Measurements from ENCODE around the gene CLCN6.

Gene CLCN6

DNA sequence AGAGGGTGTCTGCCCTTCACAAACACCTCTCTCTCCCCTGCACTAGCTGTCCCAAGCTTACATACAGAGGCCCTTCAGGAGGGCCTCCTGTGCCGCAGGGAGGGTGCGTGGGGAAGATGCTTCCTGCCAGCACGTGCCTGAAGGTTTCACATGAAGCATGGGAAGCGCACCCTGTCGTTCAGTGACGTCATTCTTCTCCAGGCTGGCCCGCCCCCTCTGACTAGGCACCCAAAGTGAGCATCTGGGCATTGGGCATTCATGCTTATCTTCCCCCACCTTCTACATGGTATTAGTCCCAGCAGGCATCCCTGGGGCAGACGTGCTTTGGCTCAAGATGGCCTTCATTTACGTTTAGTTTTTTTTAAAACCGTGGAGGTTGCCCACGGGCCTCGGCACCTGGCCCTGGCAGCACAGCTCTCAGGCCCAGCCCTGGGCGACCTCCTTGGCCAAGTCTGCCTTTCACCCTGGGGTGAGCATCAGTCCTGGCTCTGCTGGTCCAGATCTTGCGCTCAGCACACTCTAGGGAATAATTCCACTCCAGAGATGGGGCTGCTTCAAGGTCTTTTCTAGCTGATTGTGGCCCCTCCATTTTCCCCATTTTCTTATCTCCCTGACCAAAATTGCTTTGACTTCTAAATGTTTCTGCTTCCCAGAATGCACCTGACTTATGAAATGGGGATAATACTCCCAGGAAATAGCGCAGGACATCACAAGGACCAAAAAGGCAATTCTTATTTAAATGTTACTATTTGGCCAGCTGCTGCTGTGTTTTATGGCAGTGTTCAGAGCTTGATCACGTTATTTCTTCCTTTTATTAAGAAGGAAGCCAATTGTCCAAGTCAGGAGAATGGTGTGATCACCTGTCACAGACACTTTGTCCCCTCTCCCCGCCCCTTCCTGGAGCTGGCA, 35.5 kb downstream of the CLCN6 start:
- H3K9me3 ChIP-seq = no peaks in the 10 kb centered on the region
- peaks cover 31% of the 10 kb centered on the region for H3K4me1 ChIP-seq
- no peaks in the 10 kb centered on the region for H3K27me3 ChIP-seq
- peak; percentile 40 for DNase-seq
- TF ChIP-seq, protein P1, sequence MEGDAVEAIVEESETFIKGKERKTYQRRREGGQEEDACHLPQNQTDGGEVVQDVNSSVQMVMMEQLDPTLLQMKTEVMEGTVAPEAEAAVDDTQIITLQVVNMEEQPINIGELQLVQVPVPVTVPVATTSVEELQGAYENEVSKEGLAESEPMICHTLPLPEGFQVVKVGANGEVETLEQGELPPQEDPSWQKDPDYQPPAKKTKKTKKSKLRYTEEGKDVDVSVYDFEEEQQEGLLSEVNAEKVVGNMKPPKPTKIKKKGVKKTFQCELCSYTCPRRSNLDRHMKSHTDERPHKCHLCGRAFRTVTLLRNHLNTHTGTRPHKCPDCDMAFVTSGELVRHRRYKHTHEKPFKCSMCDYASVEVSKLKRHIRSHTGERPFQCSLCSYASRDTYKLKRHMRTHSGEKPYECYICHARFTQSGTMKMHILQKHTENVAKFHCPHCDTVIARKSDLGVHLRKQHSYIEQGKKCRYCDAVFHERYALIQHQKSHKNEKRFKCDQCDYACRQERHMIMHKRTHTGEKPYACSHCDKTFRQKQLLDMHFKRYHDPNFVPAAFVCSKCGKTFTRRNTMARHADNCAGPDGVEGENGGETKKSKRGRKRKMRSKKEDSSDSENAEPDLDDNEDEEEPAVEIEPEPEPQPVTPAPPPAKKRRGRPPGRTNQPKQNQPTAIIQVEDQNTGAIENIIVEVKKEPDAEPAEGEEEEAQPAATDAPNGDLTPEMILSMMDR (IDR thresholded peaks at IDR 0.05; ENCODE audit: low read depth, low read length) = no peak
- H3K4me3 ChIP-seq (ENCODE audit: low read depth, low read length) = no peak overlapping the region
- H3K36me3 ChIP-seq = peaks cover 17% of the 10 kb centered on the region

DNA sequence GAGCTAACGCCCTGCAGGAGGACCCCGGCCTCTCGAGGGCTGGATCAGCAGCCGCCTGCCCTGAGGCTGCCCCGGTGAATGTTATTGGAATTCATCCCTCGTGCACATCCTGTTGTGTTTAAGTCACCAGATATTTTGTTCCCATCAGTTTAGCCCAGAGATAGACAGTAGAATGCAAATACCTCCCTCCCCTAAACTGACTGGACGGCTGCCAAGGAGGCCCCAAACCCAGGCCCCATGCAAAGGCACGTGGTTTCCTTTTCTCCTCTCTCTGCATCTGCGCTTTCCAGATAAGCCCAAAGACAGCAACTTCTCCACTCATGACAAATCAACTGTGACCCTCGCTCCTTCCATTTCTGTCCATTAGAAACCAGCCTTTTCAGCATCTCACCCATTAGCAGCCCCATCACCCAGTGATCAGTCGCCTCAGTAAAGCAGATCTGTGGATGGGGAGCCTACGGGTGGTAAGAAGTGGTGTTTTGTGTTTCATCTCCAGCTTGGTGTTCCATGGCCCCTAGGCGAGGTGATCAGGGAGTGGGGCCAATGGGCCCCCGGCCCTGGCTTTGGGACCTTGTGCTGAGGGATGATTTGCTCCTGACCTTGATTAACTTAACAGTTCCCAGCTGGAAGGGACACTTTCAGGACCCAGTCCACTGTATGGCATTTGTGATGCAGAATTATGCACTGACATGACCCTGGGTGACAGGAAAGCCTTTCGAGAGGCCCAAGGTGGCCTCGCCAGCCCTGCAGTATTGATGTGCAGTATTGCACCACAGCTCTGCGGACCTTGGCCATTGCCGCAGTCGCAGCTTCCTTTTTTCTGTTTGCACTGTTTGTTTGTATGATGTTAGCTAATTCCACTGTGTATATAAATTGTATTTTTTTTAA, 36.4 kb downstream of the CLCN6 start:
- TF ChIP-seq, protein P1 (IDR thresholded peaks at IDR 0.05; ENCODE audit: low read depth, low read length) = no peak
- H3K36me3 ChIP-seq = peaks cover 17% of the 10 kb centered on the region
- no peak overlapping the region for H3K4me3 ChIP-seq (ENCODE audit: low read depth, low read length)
- no peaks in the 10 kb centered on the region for H3K9me3 ChIP-seq
- peak; percentile 82 for DNase-seq
- H3K27me3 ChIP-seq = no peaks in the 10 kb centered on the region
- H3K4me1 ChIP-seq = peaks cover 35% of the 10 kb centered on the region

DNA sequence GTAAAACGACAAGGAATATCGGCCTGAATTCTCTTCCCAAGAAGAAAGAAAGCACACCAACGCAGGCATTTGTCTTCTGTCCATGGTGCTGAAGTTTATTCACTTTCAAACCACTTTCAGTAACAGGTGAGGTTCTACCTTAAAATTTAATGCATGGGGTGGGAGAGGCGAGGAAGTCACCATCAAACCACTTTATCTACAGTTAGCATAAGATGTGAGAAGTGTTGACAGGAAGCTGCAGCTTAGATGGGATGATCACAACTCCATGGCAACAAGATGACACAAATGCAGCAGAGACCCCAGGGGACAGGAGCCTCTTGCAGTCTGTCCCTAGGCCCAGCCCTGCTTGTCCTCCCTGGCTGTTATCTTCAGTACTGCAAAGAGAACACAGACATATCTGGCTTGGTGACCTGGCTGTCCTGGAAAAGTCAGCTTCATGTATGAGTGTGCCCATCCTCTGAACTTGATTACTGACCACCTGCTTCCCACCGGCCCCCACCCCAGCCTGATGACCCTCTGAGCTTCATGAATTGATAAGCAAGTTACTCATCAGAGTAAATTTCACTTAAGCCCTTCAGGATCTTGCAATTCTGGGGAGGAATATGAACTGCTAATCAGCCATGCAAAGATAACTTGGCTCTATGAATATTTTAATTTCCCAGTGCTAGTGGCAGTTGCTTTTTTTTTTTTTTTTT, 39.8 kb downstream of the CLCN6 start:
- no peaks in the 10 kb centered on the region for H3K27me3 ChIP-seq
- H3K4me1 ChIP-seq = peaks cover 46% of the 10 kb centered on the region
- TF ChIP-seq, protein P1 (IDR thresholded peaks at IDR 0.05; ENCODE audit: low read depth, low read length) = peak; percentile 34
- no peaks in the 10 kb centered on the region for H3K9me3 ChIP-seq
- no peak overlapping the region for H3K4me3 ChIP-seq (ENCODE audit: low read depth, low read length)
- DNase-seq = peak; percentile 72
- H3K36me3 ChIP-seq = peaks cover 5% of the 10 kb centered on the region

DNA sequence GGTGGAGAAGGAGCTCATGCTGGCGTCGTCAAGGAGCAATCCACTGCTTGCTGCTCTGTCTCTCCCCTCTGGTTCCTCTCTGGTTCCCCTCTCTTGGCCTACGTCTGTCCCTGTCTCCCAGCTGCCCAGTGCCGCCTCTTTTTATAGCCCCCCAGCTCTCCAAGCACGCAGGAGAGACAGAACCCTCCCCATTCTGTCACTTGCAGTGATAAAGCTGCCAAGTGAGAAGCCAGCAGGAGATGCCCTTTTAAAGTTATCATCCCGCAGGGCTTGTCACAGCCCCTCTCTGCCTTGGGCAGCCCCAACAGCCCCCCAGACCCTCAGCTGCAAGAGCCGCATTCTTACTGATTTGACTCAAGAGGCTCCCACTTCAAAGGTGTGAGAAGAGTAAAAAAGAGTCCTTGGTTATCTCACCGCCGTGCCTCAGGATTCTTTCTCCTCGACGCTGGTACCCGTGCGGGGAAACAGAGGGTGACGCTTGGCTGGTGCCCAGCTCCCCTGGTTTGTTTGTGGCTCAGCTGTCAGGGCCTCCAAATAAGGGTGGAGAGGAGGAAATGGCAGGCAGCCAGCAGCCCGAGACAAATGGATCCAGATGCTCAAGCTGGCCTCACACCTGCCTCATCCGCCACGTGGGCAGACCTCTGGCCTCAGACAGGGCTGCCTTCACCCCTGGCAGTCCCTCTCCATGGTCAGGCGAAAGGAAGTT, 41.8 kb downstream of the CLCN6 start, which contains the start of gene NPPA:
Gene NPPA, minus strand, starts transcription at position 117 of the 706 bp plus-strand sequence. Its CDS starts 99 bp downstream, at position 18.
- H3K36me3 ChIP-seq = no peaks in the 10 kb centered on the region; the same call in none of the 2 replicates
- no peak within 1 kb of the TSS for H3K4me3 ChIP-seq (ENCODE audit: low read depth, low read length)
- DNase-seq = peak; percentile 84
- H3K4me1 ChIP-seq = peaks cover 30% of the 10 kb centered on the region
- TF ChIP-seq, protein P1 (IDR thresholded peaks at IDR 0.05; ENCODE audit: low read depth, low read length) = no peak
- no peaks in the 10 kb centered on the region for H3K27me3 ChIP-seq
- H3K9me3 ChIP-seq = no peaks in the 10 kb centered on the region

DNA sequence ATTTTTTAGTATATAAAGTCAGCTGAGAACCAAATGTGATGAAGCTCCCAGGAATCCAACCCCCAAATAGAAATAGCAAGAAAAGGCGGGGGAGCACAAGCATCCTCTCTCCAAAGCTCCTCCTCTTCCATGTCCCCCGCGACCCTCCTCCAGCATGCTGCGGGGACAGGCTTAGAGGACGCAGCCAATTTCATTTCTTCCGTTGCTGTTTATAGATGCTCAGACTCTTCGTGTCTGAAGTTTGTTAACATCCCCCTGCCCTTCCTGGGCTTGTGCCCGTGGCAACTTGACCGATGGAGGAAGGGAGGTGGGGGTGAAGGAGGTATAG, 42.3 kb downstream of the CLCN6 start:
- DNase-seq = no peak
- H3K27me3 ChIP-seq = no peaks in the 10 kb centered on the region
- no peaks in the 10 kb centered on the region; the same call in none of the 2 replicates for H3K36me3 ChIP-seq
- TF ChIP-seq, protein P1 (IDR thresholded peaks at IDR 0.05; ENCODE audit: low read depth, low read length) = no peak
- no peak overlapping the region for H3K4me3 ChIP-seq (ENCODE audit: low read depth, low read length)
- H3K4me1 ChIP-seq = peaks cover 25% of the 10 kb centered on the region
- H3K9me3 ChIP-seq = no peaks in the 10 kb centered on the region
